Measurements from ENCODE around the gene TXNDC15. TPM values are rescaled to one million over a fixed set of nuclear protein-coding genes. Genes with fewer than 3 reads are reported as not detected.

The TXNDC15 gene
- total and polyA plus RNA-seq, 2 of the 13 experiments (the other 11 are each of a cell fraction or from before 2014, with no cell fraction given), result 22.2 to 49.9 TPM

- TF ChIP-seq ZNF432 (CRISPR knock-in tag; IDR thresholded peaks at IDR 0.05; ENCODE audit: borderline replicate concordance), result no peak
- TF ChIP-seq AGO2 (optimal IDR thresholded peaks at IDR 0.05; ENCODE audit: low read depth, low read length), result no peak
- TF ChIP-seq ZKSCAN8 (CRISPR knock-in tag; IDR thresholded peaks at IDR 0.05; ENCODE audit: borderline replicate concordance), result no peak
- no peak for TF ChIP-seq FLYWCH1 (CRISPR knock-in tag; IDR thresholded peaks at IDR 0.05)
- no peak for TF ChIP-seq ZFP37 (CRISPR knock-in tag; IDR thresholded peaks at IDR 0.05; ENCODE audit: borderline replicate concordance)
- TF ChIP-seq MXD3 (CRISPR knock-in tag; IDR thresholded peaks at IDR 0.05), result no peak
- TF ChIP-seq ZNF205 (CRISPR knock-in tag; IDR thresholded peaks at IDR 0.05), result no peak
- TF ChIP-seq CCAR2 (optimal IDR thresholded peaks at IDR 0.05; ENCODE audit: low read depth, low read length), result no peak
Measured at GRCh38 chr5:134824681-134825080, 49.5 kb upstream of the TXNDC15 start (continued).

GRCh38 chr5:134825212-134825611, 49.0 kb upstream of the TXNDC15 start:
- intact Hi-C loops (cut with micrococcal nuclease; ENCODE audit: unreplicated experiment), result no loop called here
- ATAC-seq, result no peak
- Histone ChIP-seq H3K27me3 (ENCODE audit: control insufficient read depth in 1 of 2, insufficient read depth in 2 of 2, low read length in 2 of 2) (no peaks in the 10 kb centered on the region), H2AFZ (ENCODE audit: low read length) (no peak overlapping the region), H4K20me1 (ENCODE audit: insufficient read depth, low read length) (no peaks in the 10 kb centered on the region), H3K4me2 (ENCODE audit: low read depth, low read length) (no peak overlapping the region), H3K9ac (ENCODE audit: insufficient read depth, low read depth, low read length) (no peak overlapping the region), H3K27ac (ENCODE audit: extremely low read length, insufficient read depth, low read length) (no peak overlapping the region), H3K4me3 (replicated peaks in 1 of 3; ENCODE audit: insufficient read depth in 1 of 3, low read depth in 2 of 3, low read length in 3 of 3) (no peak overlapping the region), H3K36me3 (replicated peaks in 1 of 2; ENCODE audit: control insufficient read depth in 1 of 2, insufficient read depth in 2 of 2, low read length in 2 of 2) (peaks cover 18 to 73% of the 10 kb centered on the region in 2 experiments; a peak in 4 of 5 replicates), H3K9me3 (ENCODE audit: low read length) (no peaks in the 10 kb centered on the region), H3K4me1 (ENCODE audit: insufficient read depth, low read length) (no peaks in the 10 kb centered on the region), H3K79me2 (ENCODE audit: insufficient read depth, low read length) (no peaks in the 10 kb centered on the region)
- in situ Hi-C loops (cut with HindIII; ENCODE audit: extremely low pct_ligation_motif_present, low pct_unique_long_range_greater_than_20kb), result no loop called here
- FAIRE-seq, result no peak
- BruUV-seq (replicated peaks), result no TSS peak
- no peak for TF ChIP-seq ZBTB10 (CRISPR knock-in tag; IDR thresholded peaks at IDR 0.05; ENCODE audit: borderline replicate concordance)
- TF ChIP-seq SOX6 (IDR thresholded peaks at IDR 0.05), result no peak
- no peak for TF ChIP-seq SOX6 (CRISPR knock-in tag; IDR thresholded peaks at IDR 0.05)
- TF ChIP-seq NRL (CRISPR knock-in tag; IDR thresholded peaks at IDR 0.05; ENCODE audit: borderline replicate concordance), result no peak
- no peak for TF ChIP-seq ESRRA (CRISPR knock-in tag; IDR thresholded peaks at IDR 0.05; ENCODE audit: low read depth)
- no peak for TF ChIP-seq MED13 (CRISPR knock-in tag; IDR thresholded peaks at IDR 0.05)
- no peak for TF ChIP-seq ZC3H4 (CRISPR knock-in tag; IDR thresholded peaks at IDR 0.05; ENCODE audit: borderline replicate concordance)
- no peak for DNase-seq (ENCODE audit: low spot score)
- POLR2A ChIA-PET, result no interaction called here
- CTCF ChIA-PET (ENCODE audit: low intra/inter-chr PET ratio, low total read pairs), result no interaction called here
- 98% methylated on average over 7 of the region's 7 CpGs for WGBS (ENCODE audit: low lambda C conversion rate)

Data from HepG2 (cell line).